ENCODE data around the gene AGAP1.

AGAP1 gene

DNA sequence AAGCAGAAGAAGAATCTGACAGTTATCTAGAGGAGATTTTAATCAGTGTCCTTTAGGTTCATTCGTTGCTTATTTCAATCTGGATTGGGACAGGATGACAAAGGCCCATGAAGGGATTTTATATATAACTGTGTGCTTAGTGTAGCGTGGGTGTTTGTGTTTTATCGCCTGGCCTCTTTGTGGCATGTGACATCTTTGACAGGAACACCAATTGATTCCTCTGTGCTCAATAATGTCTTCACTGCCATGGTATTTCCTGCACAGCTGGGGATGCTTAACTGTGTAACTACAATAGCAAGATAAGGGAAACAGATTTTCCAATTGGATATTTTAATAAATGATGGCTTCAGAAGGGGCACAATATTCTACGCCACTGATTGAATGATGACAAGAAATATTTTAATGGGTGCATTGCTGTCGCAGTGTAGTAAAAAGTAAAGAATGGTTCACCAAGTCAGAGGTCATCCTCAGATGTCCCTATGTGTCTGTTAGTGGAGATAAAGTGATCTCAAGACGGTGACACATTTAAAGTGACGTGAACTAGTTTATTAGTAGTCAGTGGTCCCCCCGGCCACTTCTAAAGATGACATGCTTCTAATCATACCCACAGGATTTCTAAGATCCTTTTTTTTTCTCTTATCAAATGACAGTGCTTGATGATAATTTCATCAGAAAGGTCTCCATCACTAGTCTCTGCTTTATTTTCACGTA lies 160.4 kb downstream of the AGAP1 start:
- ATAC-seq (ENCODE audit: low read depth): no peak
- Mint-ChIP-seq H3K9me3 (no peaks in the 10 kb centered on the region), H3K4me3 (no peak overlapping the region), H3K4me1 (no peaks in the 10 kb centered on the region), H3K27ac (no peak overlapping the region), H3K27me3 (peaks cover 6% of the 10 kb centered on the region), H3K36me3 (no peaks in the 10 kb centered on the region)
- no peak for DNase-seq (ENCODE audit: low spot score in 2 of 2)

DNA sequence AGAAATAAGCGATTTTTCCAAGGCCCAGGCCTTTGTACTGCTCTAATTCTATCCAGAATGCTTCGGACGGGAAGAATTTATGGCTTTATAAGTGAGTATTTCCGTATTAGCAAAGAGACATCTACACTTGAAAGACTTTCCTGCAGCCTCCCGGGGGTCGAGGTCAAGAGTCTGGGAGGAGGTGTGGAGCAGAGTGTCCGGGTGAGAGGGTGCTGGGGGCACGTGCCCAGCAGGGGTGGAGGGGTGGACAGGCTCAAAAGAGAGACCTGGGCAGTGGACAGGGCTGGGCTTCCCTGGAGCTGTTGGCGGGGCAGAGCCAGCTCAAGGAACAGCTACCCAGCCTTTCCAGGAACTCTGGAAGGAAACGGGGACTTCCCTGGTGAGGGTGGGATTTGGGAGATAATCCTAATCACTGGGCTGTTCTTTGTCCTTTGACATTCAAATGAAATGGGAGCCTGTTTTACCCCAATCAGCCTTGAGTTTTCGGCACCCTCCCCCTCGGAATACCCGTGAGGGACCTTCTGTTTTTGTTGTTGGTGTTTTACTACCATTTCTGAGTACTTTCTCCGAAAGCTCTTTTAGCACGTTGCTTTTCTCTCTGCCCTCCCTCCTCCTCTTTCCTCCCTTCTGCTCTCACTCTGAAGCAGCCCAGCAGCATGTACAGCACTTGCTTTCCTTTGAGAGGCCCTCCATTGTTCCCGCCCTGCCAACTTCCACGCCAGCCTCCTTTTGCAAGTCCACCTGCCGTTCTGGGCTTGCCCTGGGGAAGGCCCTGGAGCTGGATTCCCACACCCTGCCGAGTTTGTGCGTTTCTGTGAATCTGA lies 164.7 kb downstream of the AGAP1 start:
- Mint-ChIP-seq H3K27me3 (peaks cover 14% of the 10 kb centered on the region), H3K4me1 (no peaks in the 10 kb centered on the region), H3K36me3 (no peaks in the 10 kb centered on the region), H3K27ac (no peak overlapping the region), H3K4me3 (no peak overlapping the region), H3K9me3 (peaks cover 1% of the 10 kb centered on the region)
- ATAC-seq (ENCODE audit: low read depth): no peak
- no peak for DNase-seq (ENCODE audit: low spot score in 2 of 2)

DNA sequence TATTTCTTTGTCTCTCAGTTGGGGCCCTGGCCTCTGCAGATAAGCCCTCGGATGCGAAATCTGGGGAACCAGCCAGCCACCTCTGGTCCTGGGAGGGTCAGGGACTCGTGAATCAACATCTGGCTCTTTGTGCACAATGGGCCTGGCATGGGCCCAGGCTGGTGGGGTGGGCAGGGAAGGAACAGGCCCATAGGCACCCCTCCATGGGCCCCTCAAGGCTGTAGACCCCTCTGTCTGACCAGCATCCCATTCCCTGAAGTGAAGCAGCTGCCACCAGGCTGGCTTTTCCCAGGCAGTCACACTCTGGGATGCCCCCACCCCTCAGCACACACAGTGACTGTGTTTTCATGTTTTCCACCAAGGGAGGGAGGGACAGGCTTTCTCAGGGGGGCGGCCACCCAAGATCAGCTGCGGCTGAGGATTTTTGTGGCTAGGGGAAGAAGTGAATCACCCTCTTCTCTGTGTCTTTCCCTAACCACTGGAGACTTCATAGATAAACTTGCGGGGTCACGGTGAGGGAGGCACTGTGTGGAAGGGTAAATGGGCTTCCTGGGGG lies 166.0 kb downstream of the AGAP1 start:
- Mint-ChIP-seq H3K27me3 (peaks cover 20% of the 10 kb centered on the region), H3K36me3 (no peaks in the 10 kb centered on the region)

DNA sequence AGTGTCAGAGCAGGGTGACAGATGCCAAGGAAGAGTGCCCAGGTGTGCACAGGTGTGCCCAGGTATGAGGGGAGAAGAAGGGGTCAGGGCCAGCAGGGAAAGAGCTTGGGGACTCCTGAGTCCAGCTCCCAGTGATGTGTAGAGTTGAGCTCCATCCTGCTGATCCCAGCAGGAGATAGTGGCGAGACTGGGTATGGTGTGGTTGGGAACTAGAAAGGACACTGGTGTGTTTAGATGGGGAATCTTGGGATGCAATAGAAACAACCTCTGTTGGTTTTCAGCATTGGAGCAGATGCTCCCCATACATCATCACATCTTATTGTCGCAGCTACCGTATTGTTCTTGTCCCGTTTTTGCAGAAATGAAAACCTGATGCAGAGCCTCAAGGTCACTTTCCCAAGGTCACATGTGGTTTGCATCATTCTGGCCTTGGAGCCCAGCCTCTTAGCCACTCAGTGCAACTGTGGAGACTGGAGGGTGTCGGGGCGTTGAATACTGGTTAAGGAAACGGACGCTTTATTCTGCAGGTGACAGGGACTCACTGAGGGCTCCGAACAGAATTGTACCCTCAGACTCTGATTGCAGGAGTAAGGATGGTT lies 166.7 kb downstream of the AGAP1 start:
- Mint-ChIP-seq H3K27me3 (peaks cover 20% of the 10 kb centered on the region), H3K27ac (no peak overlapping the region)
- DNase-seq (ENCODE audit: low spot score in 2 of 2): no peak

More for the DNA sequence above, 166.0 kb downstream of the AGAP1 start:
- Mint-ChIP-seq H3K27ac (no peak overlapping the region), H3K4me3 (no peak overlapping the region), H3K4me1 (no peaks in the 10 kb centered on the region), H3K9me3 (peaks cover 1% of the 10 kb centered on the region)
- ATAC-seq (ENCODE audit: low read depth): no peak
- DNase-seq (ENCODE audit: low spot score in 2 of 2): no peak

DNA sequence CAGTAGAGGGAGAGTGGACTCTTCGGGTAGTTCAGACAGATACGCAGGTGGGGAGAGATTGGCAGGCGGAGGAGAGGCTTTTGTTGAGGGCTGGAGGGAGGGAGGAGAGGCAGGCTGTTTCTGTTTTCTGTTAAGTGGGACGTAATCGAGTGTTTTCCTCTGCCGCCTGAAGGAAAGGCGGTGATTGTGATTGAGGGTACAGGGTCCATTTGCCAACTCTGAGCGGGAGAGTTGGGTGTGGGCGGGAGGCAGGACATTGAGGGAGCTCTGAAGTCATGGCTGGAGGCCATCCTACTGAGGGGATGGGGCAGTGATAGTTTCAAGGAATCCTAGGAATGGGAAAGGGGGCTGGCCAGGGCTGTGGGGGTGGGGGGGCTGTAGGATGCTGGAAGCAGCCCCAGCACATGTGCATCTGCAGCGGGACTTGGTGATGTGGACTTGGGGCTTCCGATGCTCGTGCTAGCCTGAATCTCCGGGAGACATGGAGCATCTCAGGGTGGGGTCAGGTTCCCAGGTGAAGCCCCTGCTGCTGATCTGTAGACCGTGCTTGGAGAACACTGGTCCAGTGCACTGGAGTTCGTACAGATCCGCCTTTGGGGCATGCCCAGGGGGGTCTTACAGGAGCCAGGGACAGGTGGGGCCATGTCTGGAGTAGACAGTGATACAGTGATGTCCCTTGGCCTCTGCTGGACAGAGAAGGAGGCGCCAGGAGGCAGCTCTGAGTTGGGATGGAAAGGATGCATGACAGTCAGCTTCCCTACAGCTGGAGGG lies 167.5 kb downstream of the AGAP1 start:
- Mint-ChIP-seq H3K4me3 (no peak overlapping the region), H3K4me1 (no peaks in the 10 kb centered on the region), H3K27ac (no peak overlapping the region), H3K9me3 (peaks cover 1% of the 10 kb centered on the region), H3K27me3 (peaks cover 20% of the 10 kb centered on the region), H3K36me3 (no peaks in the 10 kb centered on the region)
- ATAC-seq (ENCODE audit: low read depth) (no peak), DNase-seq (ENCODE audit: low spot score in 2 of 2) (no peak)

More for the DNA sequence above, 166.7 kb downstream of the AGAP1 start:
- Mint-ChIP-seq H3K4me1 (no peaks in the 10 kb centered on the region), H3K9me3 (peaks cover 1% of the 10 kb centered on the region), H3K36me3 (no peaks in the 10 kb centered on the region), H3K4me3 (no peak overlapping the region)
- ATAC-seq (ENCODE audit: low read depth): no peak

DNA sequence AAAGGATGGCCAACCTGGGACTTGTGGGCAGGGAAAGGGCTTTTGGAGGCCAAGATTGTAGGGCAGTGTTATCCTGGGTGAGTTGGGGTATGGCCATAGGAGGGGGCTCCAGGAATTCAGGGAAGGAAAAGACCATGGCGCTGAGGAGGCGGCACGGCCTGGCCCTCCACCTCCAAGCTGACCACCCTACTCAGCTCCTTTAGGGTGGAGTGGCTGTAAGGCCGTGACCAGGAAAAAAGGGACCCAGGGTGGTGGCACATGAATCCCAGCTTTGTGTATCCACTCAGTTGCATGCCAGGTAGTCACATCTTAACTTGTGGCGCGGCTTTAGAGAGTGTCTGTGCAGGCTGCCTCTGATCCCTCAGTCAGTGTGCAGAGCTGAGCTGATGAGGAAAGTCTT lies 168.1 kb downstream of the AGAP1 start:
- peaks cover 20% of the 10 kb centered on the region for H3K27me3 Mint-ChIP-seq
- H3K4me1 Mint-ChIP-seq: no peaks in the 10 kb centered on the region
- ATAC-seq (ENCODE audit: low read depth): no peak
- H3K36me3 Mint-ChIP-seq: no peaks in the 10 kb centered on the region
- H3K9me3 Mint-ChIP-seq: peaks cover 1% of the 10 kb centered on the region
- H3K27ac Mint-ChIP-seq: no peak overlapping the region
- H3K4me3 Mint-ChIP-seq: no peak overlapping the region
- DNase-seq (ENCODE audit: low spot score in 2 of 2): no peak

DNA sequence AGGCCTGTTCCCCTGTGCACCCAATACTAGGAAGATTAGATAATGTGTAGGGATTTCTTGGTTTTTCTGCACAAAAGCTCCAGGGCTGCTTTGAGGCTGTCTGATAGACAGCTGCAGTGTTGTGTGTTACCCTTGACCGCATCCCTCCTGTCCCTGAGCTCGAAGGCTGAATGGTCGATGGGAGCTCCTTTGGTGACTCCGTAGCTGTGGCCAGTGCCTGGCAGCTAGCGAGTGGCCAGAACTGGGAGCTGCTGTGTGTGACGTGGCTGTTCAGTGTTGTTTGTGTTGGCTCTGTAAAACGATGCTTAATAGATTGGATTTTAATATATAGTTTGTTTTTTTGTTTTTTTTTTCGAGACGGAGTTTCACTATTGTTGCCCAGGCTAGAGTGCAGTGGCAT lies 170.0 kb downstream of the AGAP1 start:
- Mint-ChIP-seq H3K27me3 (peaks cover 22% of the 10 kb centered on the region), H3K36me3 (no peaks in the 10 kb centered on the region), H3K4me3 (no peak overlapping the region), H3K27ac (no peak overlapping the region), H3K9me3 (peaks cover 1% of the 10 kb centered on the region), H3K4me1 (no peaks in the 10 kb centered on the region)
- ATAC-seq (ENCODE audit: low read depth) (no peak), DNase-seq (ENCODE audit: low spot score in 2 of 2) (no peak)

DNA sequence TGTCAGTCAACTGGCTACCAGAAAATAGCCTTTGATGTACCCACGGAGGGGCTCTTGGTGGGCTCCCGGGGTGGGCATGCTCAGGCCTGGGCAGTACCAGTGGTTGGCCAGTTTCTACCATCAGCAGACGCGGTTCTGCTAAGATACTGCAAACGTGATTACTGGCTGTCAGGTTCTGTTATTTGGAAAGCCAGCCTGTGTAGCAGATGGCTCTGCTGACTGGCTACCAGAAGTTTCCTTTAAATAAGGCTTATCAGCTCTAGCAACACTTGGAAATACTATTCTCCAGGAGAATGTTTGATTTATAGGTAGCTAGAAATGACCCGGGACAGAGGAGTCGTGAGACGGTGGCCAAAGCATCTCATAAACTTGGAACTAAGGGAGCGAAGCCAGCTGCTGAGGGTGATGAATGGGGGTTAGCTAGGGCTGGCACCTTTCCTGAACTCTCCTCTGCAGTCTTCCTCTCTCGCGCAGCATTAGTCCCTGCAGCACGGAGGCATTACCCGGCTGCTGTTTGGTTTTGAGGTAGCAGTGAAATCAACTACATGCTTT lies 171.9 kb downstream of the AGAP1 start:
- peaks cover 16% of the 10 kb centered on the region for H3K27me3 Mint-ChIP-seq
- H3K4me3 Mint-ChIP-seq: no peak overlapping the region
- no peaks in the 10 kb centered on the region for H3K36me3 Mint-ChIP-seq
- H3K9me3 Mint-ChIP-seq: peaks cover 1% of the 10 kb centered on the region
- H3K27ac Mint-ChIP-seq: no peak overlapping the region
- DNase-seq (ENCODE audit: low spot score in 2 of 2): no peak
- H3K4me1 Mint-ChIP-seq: no peaks in the 10 kb centered on the region
- ATAC-seq (ENCODE audit: low read depth): no peak

DNA sequence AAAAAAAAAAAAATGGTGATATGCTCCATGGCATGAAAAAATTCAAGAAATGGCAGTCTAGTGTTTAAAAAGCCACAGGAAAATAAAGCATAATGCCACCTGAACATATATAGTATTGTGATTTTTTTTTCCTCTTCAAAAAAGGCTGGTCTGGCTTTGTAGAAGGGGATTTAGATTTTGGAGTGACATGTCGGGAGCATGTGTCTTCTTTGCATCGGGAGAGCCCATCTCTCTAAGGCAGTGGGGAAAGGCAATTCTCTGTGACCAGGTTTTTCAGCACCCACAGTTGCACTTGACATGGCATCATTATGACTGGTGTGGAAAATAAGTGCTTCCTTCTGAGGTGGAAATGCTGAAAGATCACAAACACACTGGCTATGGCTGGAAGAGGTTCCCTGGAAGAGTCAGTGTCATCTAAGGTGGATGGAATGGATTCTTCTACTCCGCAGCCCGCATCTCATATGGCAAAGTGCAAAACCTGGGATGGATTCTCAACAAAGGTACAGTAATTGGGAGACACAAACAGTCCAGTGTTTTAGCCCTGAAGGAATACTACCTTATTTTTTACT lies 172.5 kb downstream of the AGAP1 start:
- no peak overlapping the region for H3K27ac Mint-ChIP-seq
- no peak for DNase-seq (ENCODE audit: low spot score in 2 of 2)
- no peak overlapping the region for H3K4me3 Mint-ChIP-seq
- no peaks in the 10 kb centered on the region for H3K4me1 Mint-ChIP-seq
- no peak for ATAC-seq (ENCODE audit: low read depth)
- H3K9me3 Mint-ChIP-seq: no peaks in the 10 kb centered on the region
- H3K27me3 Mint-ChIP-seq: peaks cover 11% of the 10 kb centered on the region
- no peaks in the 10 kb centered on the region for H3K36me3 Mint-ChIP-seq

DNA sequence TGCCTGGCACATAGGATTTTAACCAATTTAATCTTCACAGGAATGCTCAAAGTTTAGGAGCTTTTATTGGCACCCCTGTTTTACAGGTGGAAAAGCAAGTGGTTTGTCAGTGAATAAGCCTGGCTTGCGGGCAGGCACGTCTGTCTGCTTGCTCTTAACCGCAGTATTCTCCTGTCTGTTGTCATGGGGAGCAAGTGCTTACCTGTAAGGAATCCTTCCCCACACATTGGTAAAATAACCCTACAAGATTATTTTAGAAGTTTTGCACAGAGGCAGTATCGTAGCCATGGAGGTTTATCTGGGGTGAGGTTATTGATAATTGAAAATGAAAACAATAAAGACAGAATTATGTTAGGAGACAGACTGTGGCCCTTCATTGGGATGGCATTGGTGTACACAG lies 174.9 kb downstream of the AGAP1 start:
- peaks cover 11% of the 10 kb centered on the region for H3K27me3 Mint-ChIP-seq
- ATAC-seq (ENCODE audit: low read depth): no peak
- no peak for DNase-seq (ENCODE audit: low spot score in 2 of 2)
- H3K4me1 Mint-ChIP-seq: no peaks in the 10 kb centered on the region
- peak overlapping the region; percentile 5 for H3K4me3 Mint-ChIP-seq
- no peaks in the 10 kb centered on the region for H3K9me3 Mint-ChIP-seq
- no peaks in the 10 kb centered on the region for H3K36me3 Mint-ChIP-seq
- no peak overlapping the region for H3K27ac Mint-ChIP-seq

DNA sequence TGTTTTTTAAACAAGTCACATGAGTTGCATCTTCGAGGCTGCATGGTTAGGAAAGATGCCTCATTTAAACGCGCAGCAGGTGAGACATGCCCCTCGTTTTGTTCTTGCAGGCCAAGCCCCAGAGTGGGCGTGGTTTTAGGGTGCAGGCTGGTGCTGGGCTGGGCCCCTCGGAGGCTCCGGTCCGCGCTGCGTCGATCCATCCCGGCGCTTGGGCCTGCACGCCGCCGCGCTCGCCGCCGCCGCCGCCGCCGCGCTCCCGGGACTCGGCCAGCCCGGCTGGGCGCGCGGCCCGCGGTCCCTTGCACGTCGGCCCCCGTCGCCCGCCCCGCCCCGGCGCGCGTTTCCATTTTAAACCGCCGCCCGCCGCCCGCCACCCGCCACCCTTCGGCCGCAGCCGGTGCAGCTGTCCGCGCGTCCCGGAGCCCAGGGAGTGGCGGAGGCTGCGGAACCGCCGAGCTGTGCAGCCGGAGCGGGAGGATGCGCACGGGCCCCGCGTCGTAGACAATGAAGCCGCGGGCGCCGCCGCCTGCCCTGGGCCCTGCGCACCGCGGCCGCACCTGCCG lies 175.5 kb downstream of the AGAP1 start:
- Mint-ChIP-seq H3K9me3 (no peaks in the 10 kb centered on the region), H3K4me3 (peak overlapping the region; percentile 5), H3K27ac (no peak overlapping the region), H3K36me3 (no peaks in the 10 kb centered on the region), H3K4me1 (no peaks in the 10 kb centered on the region), H3K27me3 (peaks cover 13% of the 10 kb centered on the region)
- no peak for ATAC-seq (ENCODE audit: low read depth)
- DNase-seq (ENCODE audit: low spot score in 2 of 2): no peak

DNA sequence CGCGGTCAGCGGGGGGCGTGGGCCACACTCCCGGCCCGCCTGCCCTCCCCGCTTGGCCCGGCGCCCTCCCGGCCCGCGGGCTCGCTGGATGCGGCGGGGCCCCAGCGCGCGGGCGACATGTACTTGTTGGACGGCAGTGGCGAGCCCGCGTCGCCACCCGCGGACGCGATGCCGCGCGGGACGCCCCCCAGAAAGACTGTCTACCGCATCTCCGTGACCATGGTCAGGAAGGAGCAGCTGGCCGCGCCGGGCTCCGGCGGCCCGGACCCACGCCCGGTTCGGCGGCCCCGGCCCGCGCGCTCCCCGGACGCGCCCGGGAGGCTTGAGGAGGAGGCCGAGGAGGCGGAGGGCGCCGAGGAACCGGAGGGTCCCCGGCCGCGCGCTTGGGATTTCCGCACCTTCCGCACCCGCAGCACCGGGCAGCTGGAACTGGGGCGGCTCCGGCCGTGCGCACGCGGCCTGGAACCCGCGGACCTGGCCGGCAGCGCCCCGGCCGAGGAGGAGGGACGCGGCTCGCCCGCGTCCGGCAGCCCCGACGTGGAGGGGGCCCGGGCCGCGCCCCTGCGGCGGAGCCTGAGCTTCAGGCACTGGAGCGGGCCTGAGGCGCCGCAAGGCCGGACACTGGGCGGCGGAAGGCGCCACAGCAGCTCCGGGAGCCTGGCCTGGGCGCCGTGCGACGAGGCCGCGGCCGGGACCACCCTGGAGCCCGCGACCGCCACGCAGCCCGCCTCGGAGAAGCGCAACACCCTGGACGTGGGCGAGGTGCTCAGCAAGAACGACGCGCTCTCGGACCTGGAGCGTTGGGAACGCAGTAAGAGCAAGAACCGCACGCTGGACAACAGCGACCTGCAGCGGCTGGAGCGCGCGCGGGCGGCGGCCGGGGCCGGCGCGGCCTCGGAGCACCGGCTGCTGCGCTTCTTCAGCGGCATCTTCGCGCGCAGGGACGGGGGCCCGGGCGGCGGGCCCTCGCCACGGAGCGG lies 176.4 kb downstream of the AGAP1 start:
- Mint-ChIP-seq H3K27ac (no peak overlapping the region), H3K36me3 (no peaks in the 10 kb centered on the region), H3K4me3 (no peak overlapping the region), H3K4me1 (no peaks in the 10 kb centered on the region), H3K9me3 (no peaks in the 10 kb centered on the region), H3K27me3 (peaks cover 9% of the 10 kb centered on the region)
- no peak for ATAC-seq (ENCODE audit: low read depth)
- no peak for DNase-seq (ENCODE audit: low spot score in 2 of 2)

Measured in memory B cell (primary cell).